ENCODE measurements around the gene SLC2A10.

SLC2A10 gene

DNA sequence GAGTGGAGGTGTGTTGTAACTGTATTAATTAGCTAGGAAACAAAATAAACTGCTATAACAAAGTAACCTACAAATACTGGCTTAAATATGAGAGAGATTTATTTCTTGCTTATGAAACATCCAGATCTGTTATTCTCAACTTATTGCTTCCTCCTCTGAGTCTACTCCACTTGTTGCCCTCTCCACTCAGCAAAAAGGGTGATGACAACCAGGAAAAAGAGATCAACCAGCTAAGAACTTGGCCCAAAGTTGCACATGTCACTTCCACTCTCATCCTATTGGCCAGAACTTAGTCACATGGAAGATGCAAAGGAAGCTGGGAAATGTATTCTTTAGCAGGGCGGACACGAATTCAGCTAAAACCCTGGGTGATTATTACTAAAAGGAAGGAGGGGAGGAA is 15.0 kb upstream of the SLC2A10 start:
- Histone ChIP-seq H3K79me2 (ENCODE audit: insufficient read depth, low read length) (no peaks in the 10 kb centered on the region), H3K36me3 (ENCODE audit: low read length) (no peaks in the 10 kb centered on the region), H3K9ac (ENCODE audit: low read length) (no peak overlapping the region), H3K9me2 (replicated peaks; ENCODE audit: insufficient read depth, low read length) (no peaks in the 10 kb centered on the region), H3F3A (ENCODE audit: insufficient read depth) (no peaks in the 10 kb centered on the region), H3K4me2 (ENCODE audit: low read depth, low read length, poor library complexity, severe bottlenecking) (no peak overlapping the region), H2AFZ (ENCODE audit: low read depth, low read length, severe bottlenecking) (peak overlapping the region; percentile 70), H3K27ac (ENCODE audit: low read depth, low read length) (no peak overlapping the region), H3K27me3 (ENCODE audit: low read length) (no peaks in the 10 kb centered on the region), H3K9me3 (ENCODE audit: insufficient read depth, low read length) (no peaks in the 10 kb centered on the region), H4K20me1 (ENCODE audit: low read depth, low read length) (no peaks in the 10 kb centered on the region), H3K4me3 (ENCODE audit: insufficient read depth, low read length, poor library complexity, severe bottlenecking) (no peak overlapping the region)
- no peak for TF ChIP-seq EZH2phosphoT487 (conservative IDR thresholded peaks at IDR 0.05; ENCODE audit: low read length)
- TF ChIP-seq, protein P1, sequence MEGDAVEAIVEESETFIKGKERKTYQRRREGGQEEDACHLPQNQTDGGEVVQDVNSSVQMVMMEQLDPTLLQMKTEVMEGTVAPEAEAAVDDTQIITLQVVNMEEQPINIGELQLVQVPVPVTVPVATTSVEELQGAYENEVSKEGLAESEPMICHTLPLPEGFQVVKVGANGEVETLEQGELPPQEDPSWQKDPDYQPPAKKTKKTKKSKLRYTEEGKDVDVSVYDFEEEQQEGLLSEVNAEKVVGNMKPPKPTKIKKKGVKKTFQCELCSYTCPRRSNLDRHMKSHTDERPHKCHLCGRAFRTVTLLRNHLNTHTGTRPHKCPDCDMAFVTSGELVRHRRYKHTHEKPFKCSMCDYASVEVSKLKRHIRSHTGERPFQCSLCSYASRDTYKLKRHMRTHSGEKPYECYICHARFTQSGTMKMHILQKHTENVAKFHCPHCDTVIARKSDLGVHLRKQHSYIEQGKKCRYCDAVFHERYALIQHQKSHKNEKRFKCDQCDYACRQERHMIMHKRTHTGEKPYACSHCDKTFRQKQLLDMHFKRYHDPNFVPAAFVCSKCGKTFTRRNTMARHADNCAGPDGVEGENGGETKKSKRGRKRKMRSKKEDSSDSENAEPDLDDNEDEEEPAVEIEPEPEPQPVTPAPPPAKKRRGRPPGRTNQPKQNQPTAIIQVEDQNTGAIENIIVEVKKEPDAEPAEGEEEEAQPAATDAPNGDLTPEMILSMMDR (IDR thresholded peaks at IDR 0.05; ENCODE audit: insufficient read depth, low read length, poor library complexity, severe bottlenecking), result no peak

DNA sequence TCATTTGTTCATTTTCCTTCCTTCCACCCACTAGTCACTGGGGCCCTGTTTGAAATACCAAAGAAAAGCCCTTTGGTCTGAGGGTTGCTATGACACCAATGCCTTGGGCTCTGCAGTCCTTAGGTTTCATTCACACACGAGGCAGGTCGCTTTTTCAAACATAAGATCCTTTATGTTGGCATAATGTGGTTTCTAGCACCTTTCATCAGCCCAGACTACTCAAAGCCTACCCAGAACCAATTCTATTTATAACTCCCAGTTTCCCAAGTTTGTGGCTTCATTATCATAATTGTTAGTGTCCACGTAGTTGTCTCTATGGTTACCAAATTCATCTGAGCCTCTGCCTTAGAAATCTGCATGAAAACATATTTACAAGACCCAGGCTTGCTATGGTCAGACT is 13.6 kb upstream of the SLC2A10 start:
- H3K4me3 ChIP-seq (ENCODE audit: insufficient read depth, low read length, poor library complexity, severe bottlenecking), result no peak overlapping the region
- no peak for TF ChIP-seq EZH2phosphoT487 (conservative IDR thresholded peaks at IDR 0.05; ENCODE audit: low read length)
- TF ChIP-seq, protein P1 (IDR thresholded peaks at IDR 0.05; ENCODE audit: insufficient read depth, low read length, poor library complexity, severe bottlenecking), result no peak
- H4K20me1 ChIP-seq (ENCODE audit: low read depth, low read length), result no peaks in the 10 kb centered on the region
- H3K79me2 ChIP-seq (ENCODE audit: insufficient read depth, low read length), result no peaks in the 10 kb centered on the region
- no peaks in the 10 kb centered on the region for H3K9me2 ChIP-seq (replicated peaks; ENCODE audit: insufficient read depth, low read length)
- H2AFZ ChIP-seq (ENCODE audit: low read depth, low read length, severe bottlenecking), result no peak overlapping the region
- H3K27me3 ChIP-seq (ENCODE audit: low read length), result no peaks in the 10 kb centered on the region
- H3K4me2 ChIP-seq (ENCODE audit: low read depth, low read length, poor library complexity, severe bottlenecking), result no peak overlapping the region
- H3K9me3 ChIP-seq (ENCODE audit: insufficient read depth, low read length), result no peaks in the 10 kb centered on the region
- no peak overlapping the region for H3K9ac ChIP-seq (ENCODE audit: low read length)
- no peak overlapping the region for H3K27ac ChIP-seq (ENCODE audit: low read depth, low read length)
- H3F3A ChIP-seq (ENCODE audit: insufficient read depth), result no peaks in the 10 kb centered on the region
- no peaks in the 10 kb centered on the region for H3K36me3 ChIP-seq (ENCODE audit: low read length)

DNA sequence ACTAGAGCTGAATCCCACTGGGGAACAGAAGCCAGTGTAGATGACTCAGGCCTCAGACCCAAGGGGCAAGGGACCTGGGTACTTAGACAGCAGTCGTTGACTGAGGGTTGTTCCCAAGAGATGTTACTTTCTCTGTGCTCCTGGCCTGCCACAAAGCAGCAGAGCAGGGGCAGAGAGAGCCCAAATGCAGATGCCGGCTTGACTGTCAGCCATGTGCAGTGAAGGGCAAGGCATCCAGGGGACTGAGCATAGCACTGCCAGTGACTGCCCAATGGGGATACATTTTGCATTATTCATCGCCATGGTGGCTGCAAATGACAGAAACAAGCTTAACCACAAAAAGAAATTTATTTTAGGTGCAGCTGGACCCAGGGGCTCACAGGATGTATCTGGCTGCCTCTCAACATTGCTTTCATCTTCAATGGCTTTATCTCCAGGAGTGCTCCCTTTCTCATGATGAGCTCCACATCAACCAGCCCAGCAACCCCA is 12.6 kb upstream of the SLC2A10 start:
- H3K79me2 ChIP-seq (ENCODE audit: insufficient read depth, low read length), result no peaks in the 10 kb centered on the region
- H3K4me2 ChIP-seq (ENCODE audit: low read depth, low read length, poor library complexity, severe bottlenecking), result no peak overlapping the region
- no peaks in the 10 kb centered on the region for H3K27me3 ChIP-seq (ENCODE audit: low read length)
- no peak overlapping the region for H3K9ac ChIP-seq (ENCODE audit: low read length)
- H3K4me3 ChIP-seq (ENCODE audit: insufficient read depth, low read length, poor library complexity, severe bottlenecking), result no peak overlapping the region
- H3K36me3 ChIP-seq (ENCODE audit: low read length), result no peaks in the 10 kb centered on the region
- no peaks in the 10 kb centered on the region for H4K20me1 ChIP-seq (ENCODE audit: low read depth, low read length)
- no peaks in the 10 kb centered on the region for H3F3A ChIP-seq (ENCODE audit: insufficient read depth)
- no peak overlapping the region for H3K27ac ChIP-seq (ENCODE audit: low read depth, low read length)
- no peaks in the 10 kb centered on the region for H3K9me3 ChIP-seq (ENCODE audit: insufficient read depth, low read length)
- TF ChIP-seq EZH2phosphoT487 (conservative IDR thresholded peaks at IDR 0.05; ENCODE audit: low read length), result no peak
- TF ChIP-seq, protein P1 (IDR thresholded peaks at IDR 0.05; ENCODE audit: insufficient read depth, low read length, poor library complexity, severe bottlenecking), result no peak
- no peaks in the 10 kb centered on the region for H3K9me2 ChIP-seq (replicated peaks; ENCODE audit: insufficient read depth, low read length)
- no peak overlapping the region for H2AFZ ChIP-seq (ENCODE audit: low read depth, low read length, severe bottlenecking)
